A673 (cell line): ENCODE measurements around the gene SLC35A3.

Experiments
- EZH2 ChIP-seq: fragments of 200-600 bp; sonication (generic); IDR thresholded peaks from 2 replicates; pipeline ENCODE4 v1.6.1; 2017; ENCODE audit warnings: borderline replicate concordance, low read depth, mild to moderate bottlenecking, mixed read lengths, antibody characterized with exemption, low read length; ENCODE audit not compliant: poor library complexity, severe bottlenecking
- TF ChIP-seq, protein P1 (sequence below): fragments of 300-800, 200-600 bp; sonication (generic); conservative IDR thresholded peaks from 2 replicates; pipeline ENCODE4 v1.5.1; 2017; ENCODE audit warnings: low read depth, mild to moderate bottlenecking, antibody characterized with exemption, low read length, moderate library complexity, mixed read lengths

DNA sequence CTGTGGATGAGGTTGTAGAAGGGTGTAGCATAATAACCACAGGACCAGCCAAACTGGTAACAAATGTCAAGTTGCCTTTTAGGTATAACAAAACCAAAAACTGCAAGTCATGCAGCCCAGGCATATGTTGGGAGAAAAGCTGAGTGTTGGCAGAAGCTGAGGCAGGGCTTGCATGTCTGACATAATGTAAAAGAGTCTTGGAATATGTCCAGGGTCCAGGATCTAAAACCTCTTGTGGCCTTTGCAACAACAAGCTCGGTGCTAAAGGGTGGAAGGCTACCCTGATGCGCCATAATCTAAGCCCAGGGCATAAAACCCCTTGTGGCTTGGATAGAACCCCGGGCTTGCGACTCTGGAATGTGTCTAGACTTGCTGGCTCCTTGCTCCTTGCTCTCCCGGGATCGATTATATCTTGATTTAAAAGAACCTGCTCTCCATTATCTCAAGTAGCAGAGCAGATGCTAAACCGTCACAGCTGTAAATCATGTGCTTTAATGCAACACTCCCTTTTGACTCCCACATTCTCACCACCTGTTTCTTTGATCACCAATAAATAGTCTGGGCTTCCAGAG is 26.5 kb upstream of the SLC35A3 start:
- TF ChIP-seq, protein P1, sequence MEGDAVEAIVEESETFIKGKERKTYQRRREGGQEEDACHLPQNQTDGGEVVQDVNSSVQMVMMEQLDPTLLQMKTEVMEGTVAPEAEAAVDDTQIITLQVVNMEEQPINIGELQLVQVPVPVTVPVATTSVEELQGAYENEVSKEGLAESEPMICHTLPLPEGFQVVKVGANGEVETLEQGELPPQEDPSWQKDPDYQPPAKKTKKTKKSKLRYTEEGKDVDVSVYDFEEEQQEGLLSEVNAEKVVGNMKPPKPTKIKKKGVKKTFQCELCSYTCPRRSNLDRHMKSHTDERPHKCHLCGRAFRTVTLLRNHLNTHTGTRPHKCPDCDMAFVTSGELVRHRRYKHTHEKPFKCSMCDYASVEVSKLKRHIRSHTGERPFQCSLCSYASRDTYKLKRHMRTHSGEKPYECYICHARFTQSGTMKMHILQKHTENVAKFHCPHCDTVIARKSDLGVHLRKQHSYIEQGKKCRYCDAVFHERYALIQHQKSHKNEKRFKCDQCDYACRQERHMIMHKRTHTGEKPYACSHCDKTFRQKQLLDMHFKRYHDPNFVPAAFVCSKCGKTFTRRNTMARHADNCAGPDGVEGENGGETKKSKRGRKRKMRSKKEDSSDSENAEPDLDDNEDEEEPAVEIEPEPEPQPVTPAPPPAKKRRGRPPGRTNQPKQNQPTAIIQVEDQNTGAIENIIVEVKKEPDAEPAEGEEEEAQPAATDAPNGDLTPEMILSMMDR, result no peak
- no peak for TF ChIP-seq EZH2
